ENCODE measurements around the gene WNK4. TPM values are rescaled to one million over a fixed set of nuclear protein-coding genes. Genes with fewer than 3 reads are reported as not detected.

Gene WNK4
- total and polyA plus RNA-seq, 9 of the 15 experiments (the other 6 are each of a cell fraction or from before 2014, with no cell fraction given): 0.32 to 25.8 (median 4.5) TPM

DNA sequence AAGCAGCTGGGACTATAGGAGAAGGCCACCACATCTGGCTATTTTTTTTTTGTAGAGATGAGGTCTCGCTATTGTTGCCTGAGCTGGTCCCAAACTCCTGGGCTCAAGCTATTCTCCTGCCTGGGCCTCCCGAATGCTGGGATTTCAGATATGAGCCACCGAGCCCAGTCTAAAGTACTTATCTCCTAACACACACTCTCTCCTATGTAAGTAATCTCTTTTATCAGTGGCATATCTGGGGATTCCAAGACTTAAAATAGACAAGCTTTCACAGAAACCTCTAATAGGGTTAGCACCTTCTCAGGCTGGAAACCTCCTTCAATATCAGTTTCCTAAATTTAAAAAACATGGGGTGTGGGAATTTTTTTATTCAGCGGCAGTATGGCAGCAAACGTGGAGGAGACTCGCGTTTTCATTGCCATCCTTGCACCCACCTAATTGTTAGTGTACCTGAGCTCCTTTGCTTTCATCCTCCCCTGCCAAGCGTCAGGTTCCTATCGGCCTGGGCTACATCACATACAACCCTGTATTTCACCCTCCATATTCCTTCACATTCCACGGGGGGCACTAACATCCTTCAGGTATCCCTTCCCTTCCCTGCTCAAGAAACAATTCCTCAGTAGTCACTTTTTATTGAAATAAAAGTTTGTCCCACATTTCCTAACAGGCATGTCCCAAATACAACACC is 36.7 kb upstream of the WNK4 start (continued):
- TF ChIP-seq MECOM (CRISPR knock-in tag; IDR thresholded peaks at IDR 0.05) (no peak), HEY1 (CRISPR knock-in tag; IDR thresholded peaks at IDR 0.05; ENCODE audit: borderline replicate concordance) (no peak), ZNF143 (CRISPR knock-in tag; IDR thresholded peaks at IDR 0.05) (no peak), ZNF140 (CRISPR knock-in tag; IDR thresholded peaks at IDR 0.05) (no peak), ZNF764 (CRISPR knock-in tag; IDR thresholded peaks at IDR 0.05; ENCODE audit: low read depth) (no peak), DPF2 (IDR thresholded peaks at IDR 0.05) (peak; percentile 93), ZNF561 (CRISPR knock-in tag; conservative IDR thresholded peaks at IDR 0.05) (no peak)
- TF ChIP-seq, protein P1, sequence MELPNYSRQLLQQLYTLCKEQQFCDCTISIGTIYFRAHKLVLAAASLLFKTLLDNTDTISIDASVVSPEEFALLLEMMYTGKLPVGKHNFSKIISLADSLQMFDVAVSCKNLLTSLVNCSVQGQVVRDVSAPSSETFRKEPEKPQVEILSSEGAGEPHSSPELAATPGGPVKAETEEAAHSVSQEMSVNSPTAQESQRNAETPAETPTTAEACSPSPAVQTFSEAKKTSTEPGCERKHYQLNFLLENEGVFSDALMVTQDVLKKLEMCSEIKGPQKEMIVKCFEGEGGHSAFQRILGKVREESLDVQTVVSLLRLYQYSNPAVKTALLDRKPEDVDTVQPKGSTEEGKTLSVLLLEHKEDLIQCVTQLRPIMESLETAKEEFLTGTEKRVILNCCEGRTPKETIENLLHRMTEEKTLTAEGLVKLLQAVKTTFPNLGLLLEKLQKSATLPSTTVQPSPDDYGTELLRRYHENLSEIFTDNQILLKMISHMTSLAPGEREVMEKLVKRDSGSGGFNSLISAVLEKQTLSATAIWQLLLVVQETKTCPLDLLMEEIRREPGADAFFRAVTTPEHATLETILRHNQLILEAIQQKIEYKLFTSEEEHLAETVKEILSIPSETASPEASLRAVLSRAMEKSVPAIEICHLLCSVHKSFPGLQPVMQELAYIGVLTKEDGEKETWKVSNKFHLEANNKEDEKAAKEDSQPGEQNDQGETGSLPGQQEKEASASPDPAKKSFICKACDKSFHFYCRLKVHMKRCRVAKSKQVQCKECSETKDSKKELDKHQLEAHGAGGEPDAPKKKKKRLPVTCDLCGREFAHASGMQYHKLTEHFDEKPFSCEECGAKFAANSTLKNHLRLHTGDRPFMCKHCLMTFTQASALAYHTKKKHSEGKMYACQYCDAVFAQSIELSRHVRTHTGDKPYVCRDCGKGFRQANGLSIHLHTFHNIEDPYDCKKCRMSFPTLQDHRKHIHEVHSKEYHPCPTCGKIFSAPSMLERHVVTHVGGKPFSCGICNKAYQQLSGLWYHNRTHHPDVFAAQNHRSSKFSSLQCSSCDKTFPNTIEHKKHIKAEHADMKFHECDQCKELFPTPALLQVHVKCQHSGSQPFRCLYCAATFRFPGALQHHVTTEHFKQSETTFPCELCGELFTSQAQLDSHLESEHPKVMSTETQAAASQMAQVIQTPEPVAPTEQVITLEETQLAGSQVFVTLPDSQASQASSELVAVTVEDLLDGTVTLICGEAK (IDR thresholded peaks at IDR 0.05): peak; percentile 45; the same call in 1 of the 2 replicates
- TF ChIP-seq, protein P1 (CRISPR knock-in tag; IDR thresholded peaks at IDR 0.05): no peak

Data from K562 (cell line).